DND-41 (cell line): Measurements from ENCODE around the gene ACTN1.

ENCODE experiments used
- CTCF ChIP-seq: IDR thresholded peaks from 2 replicates; pipeline ENCODE4 v1.5.1; 2012; ENCODE audit warnings: borderline replicate concordance, low read length, moderate library complexity, mild to moderate bottlenecking; ENCODE audit not compliant: poor library complexity, severe bottlenecking; ENCODE audit errors: extremely low read depth
- EZH2 ChIP-seq: IDR thresholded peaks from 3 replicates; pipeline ENCODE4 v1.6.1; 2012; ENCODE audit warnings: borderline replicate concordance, low read depth, mild to moderate bottlenecking, moderate library complexity, low read length, inconsistent platforms; ENCODE audit not compliant: severe bottlenecking

- TF ChIP-seq CTCF (no peak), EZH2 (no peak)
These were observed 57.4 kb downstream of the ACTN1 start for GRCh38 chr14:68921666-68922065.
